Liver (tissue), 9 donors: ENCODE results near the gene MYLK3. TPM values are rescaled to one million over a fixed set of nuclear protein-coding genes. Genes with fewer than 3 reads are reported as not detected.
A peak's percentile ranks its signal among the peaks of the same experiment; 100 is the strongest.

Experiments
- DNase-seq: peaks from one replicate; pipeline ENCODE4 v3.0.0-alpha.2; 2017; ENCODE audit warnings: low spot score
- H3K27ac ChIP-seq, 2 donors: one replicate each; pipeline ENCODE4 v1.7.0; 2013; ENCODE audit warnings: inconsistent platforms in 2 of 2, low read length in 2 of 2, control low read depth in 1 of 2, low read depth in 1 of 2, mild to moderate bottlenecking in 1 of 2
- H3K27me3 ChIP-seq, 4 donors: one replicate each; pipeline versions ENCODE4 v1.6.1 to v1.7.0; 2013; ENCODE audit warnings: low read length in 3 of 4, inconsistent platforms in 1 of 4, mild to moderate bottlenecking in 1 of 4, moderate library complexity in 1 of 4; ENCODE audit not compliant: control insufficient read depth in 4 of 4, insufficient read depth in 4 of 4
- H3K36me3 ChIP-seq, 4 donors: one replicate each; pipeline versions ENCODE4 v1.6.1 to v1.7.0; 2013; ENCODE audit warnings: low read length in 3 of 4, mild to moderate bottlenecking in 3 of 4, low read depth in 1 of 4, moderate library complexity in 1 of 4; ENCODE audit not compliant: control insufficient read depth in 4 of 4, insufficient read depth in 3 of 4
- H3K4me1 ChIP-seq, 4 donors: one replicate each; pipeline versions ENCODE4 v1.6.1 to v1.7.0; 2013; ENCODE audit warnings: low read length in 3 of 4, mild to moderate bottlenecking in 3 of 4, moderate library complexity in 1 of 4; ENCODE audit not compliant: control insufficient read depth in 4 of 4, insufficient read depth in 4 of 4
- H3K4me3 ChIP-seq, 3 donors: one replicate each; pipeline versions ENCODE4 v1.6.1 to v1.7.0; 2013; ENCODE audit warnings: low read length in 3 of 3, control low read depth in 1 of 3, low read depth in 1 of 3, mild to moderate bottlenecking in 1 of 3
- H3K9ac ChIP-seq, 2 donors: one replicate each; pipeline ENCODE4 v1.7.0; 2013; ENCODE audit warnings: low read length in 2 of 2, mild to moderate bottlenecking in 2 of 2, moderate library complexity in 2 of 2, control low read depth in 1 of 2, low read depth in 1 of 2
- H3K9me3 ChIP-seq, 4 donors: one replicate each; pipeline versions ENCODE4 v1.6.1 to v1.7.0; 2013; ENCODE audit warnings: low read length in 3 of 4; ENCODE audit not compliant: control insufficient read depth in 4 of 4
- ATF3 ChIP-seq: IDR thresholded peaks from 2 replicates; pipeline ENCODE4 v1.6.1; 2016; ENCODE audit warnings: antibody characterized with exemption
- CTCF ChIP-seq: fragments of 150-350 bp; IDR thresholded peaks from 2 replicates; pipeline ENCODE4 v1.5.1; 2017; ENCODE audit warnings: improper control_type of control experiment, low read depth, low read length; ENCODE audit not compliant: missing input control
- FOXA1 ChIP-seq: IDR thresholded peaks from 2 replicates; pipeline ENCODE4 v1.6.1; 2016; ENCODE audit warnings: antibody characterized with exemption
- HNF4A ChIP-seq, 2 donors: conservative IDR thresholded peaks; 2 replicates each; pipeline ENCODE4 v1.6.1; 2016; ENCODE audit warnings: antibody characterized with exemption in 2 of 2, mild to moderate bottlenecking in 2 of 2
- HNF4G ChIP-seq: IDR thresholded peaks from 2 replicates; pipeline ENCODE4 v1.6.1; 2016; ENCODE audit warnings: antibody characterized with exemption
- RAD21 ChIP-seq, 2 donors: IDR thresholded peaks; 2 replicates each; pipeline ENCODE4 v1.6.1; 2016; ENCODE audit warnings: antibody characterized with exemption in 2 of 2, mild to moderate bottlenecking in 2 of 2
- REST ChIP-seq: IDR thresholded peaks from 2 replicates; pipeline ENCODE4 v1.6.1; 2016; ENCODE audit warnings: antibody characterized with exemption, mild to moderate bottlenecking
- SP1 ChIP-seq: IDR thresholded peaks from 2 replicates; pipeline ENCODE4 v1.6.1; 2018; ENCODE audit warnings: antibody characterized with exemption, mild to moderate bottlenecking
- YY1 ChIP-seq: IDR thresholded peaks from 2 replicates; pipeline ENCODE4 v1.6.1; 2016; ENCODE audit warnings: antibody characterized with exemption, mild to moderate bottlenecking
- ZBTB33 ChIP-seq: IDR thresholded peaks from 2 replicates; pipeline ENCODE4 v1.6.1; 2016; ENCODE audit warnings: antibody characterized with exemption
- WGBS: extraction: QIAGEN DNeasy Blood & Tissue Kit; methylation state at CpG from one replicate; pipeline ENCODE4 v1.1.7; 2013; 5-methylcytosine and 5-hydroxymethylcytosine counted together
- polyA plus RNA-seq, 2 donors: library from polyadenylated mRNA; stranded (reverse) in 1 of 2; unstranded in 1 of 2; fragments of 200-250 nt in 1 of 2; fragments of >200 nt in 1 of 2; fragmentation: Nextera tagmentation in 1 of 2; extraction: Ambion mirVana in 1 of 2; gene quantifications; one replicate each; pipeline versions ENCODE4 v1.2.1 to v1.2.3, GENCODE V29; 2013 to 2015
- total RNA-seq, 2 donors: library from RNA; depleted of rRNA; stranded (reverse); fragments of >200 nt; gene quantifications; one replicate each; pipeline ENCODE4 v1.2.3, GENCODE V29; 2014
- donor health status: healthy.
- donor health status: healthy.
- donor health status: healthy.
- donor health status: healthy.
- donor health status: healthy.

Gene MYLK3
- total and polyA plus RNA-seq, 4 donors: 0.01 to 1.1 (median 0.23) TPM

- Histone ChIP-seq H3K4me3 (no peak overlapping the region), H3K4me1 (no peaks in the 10 kb centered on the region), H3K9ac (no peak overlapping the region), H3K36me3 (peaks cover 13 to 51% (median 32%) of the 10 kb centered on the region in 4 donors), H3K27me3 (no peaks in the 10 kb centered on the region), H3K9me3 (no peaks in the 10 kb centered on the region), H3K27ac (no peak overlapping the region)
- WGBS: 76% methylated on average over 6 of the region's 6 CpGs
- peak; percentile 50 for DNase-seq
- TF ChIP-seq HNF4G: no peak
- TF ChIP-seq YY1: no peak
- TF ChIP-seq REST: no peak
- TF ChIP-seq FOXA1: no peak
- no peak for TF ChIP-seq ZBTB33
- TF ChIP-seq CTCF: peak; percentile 85
- TF ChIP-seq HNF4A (conservative IDR thresholded peaks at IDR 0.05): no peak
- peak; percentile 81 to 89 for TF ChIP-seq RAD21 (IDR thresholded peaks at IDR 0.05)
- no peak for TF ChIP-seq ATF3
Observed at GRCh38 chr16:46673320-46674013, 74.7 kb downstream of the MYLK3 start.

- TF ChIP-seq ZBTB33 (no peak), FOXA1 (no peak), SP1 (no peak)
- WGBS: 71% methylated on average over 4 of the region's 4 CpGs
- peaks cover 16 to 38% (median 36%) of the 10 kb centered on the region in 4 donors for H3K36me3 ChIP-seq
Observed at GRCh38 chr16:46662123-46662522, 86.0 kb downstream of the MYLK3 start.

More at GRCh38 chr16:46662123-46662522, 86.0 kb downstream of the MYLK3 start:
- H3K9ac ChIP-seq: no peak overlapping the region
- H3K4me3 ChIP-seq: no peak overlapping the region
- H3K4me1 ChIP-seq: no peaks in the 10 kb centered on the region
- H3K27ac ChIP-seq: no peak overlapping the region
- H3K27me3 ChIP-seq: no peaks in the 10 kb centered on the region
- no peak for DNase-seq
- H3K9me3 ChIP-seq: no peaks in the 10 kb centered on the region
